Stimulated activated CD4-positive, alpha-beta T cell treated with anti-CD3 and anti-CD28 coated beads, Interleukin-4, amount 100 ng/mL, for 48 hours (primary cell): ENCODE results near the gene LMOD1.
A peak's percentile ranks its signal among the peaks of the same experiment; 100 is the strongest.
"Not testable (repeated sequence)": the region's sequence is repeated elsewhere in the genome, so short reads cannot be mapped to it uniquely, and the experiment has no call there.

Experiments used
- DNase-seq, 2 donors: peaks; one replicate each; pipeline ENCODE4 v3.0.0-alpha.2; 2020; ENCODE audit warnings: low read depth in 2 of 2

LMOD1 gene

DNA sequence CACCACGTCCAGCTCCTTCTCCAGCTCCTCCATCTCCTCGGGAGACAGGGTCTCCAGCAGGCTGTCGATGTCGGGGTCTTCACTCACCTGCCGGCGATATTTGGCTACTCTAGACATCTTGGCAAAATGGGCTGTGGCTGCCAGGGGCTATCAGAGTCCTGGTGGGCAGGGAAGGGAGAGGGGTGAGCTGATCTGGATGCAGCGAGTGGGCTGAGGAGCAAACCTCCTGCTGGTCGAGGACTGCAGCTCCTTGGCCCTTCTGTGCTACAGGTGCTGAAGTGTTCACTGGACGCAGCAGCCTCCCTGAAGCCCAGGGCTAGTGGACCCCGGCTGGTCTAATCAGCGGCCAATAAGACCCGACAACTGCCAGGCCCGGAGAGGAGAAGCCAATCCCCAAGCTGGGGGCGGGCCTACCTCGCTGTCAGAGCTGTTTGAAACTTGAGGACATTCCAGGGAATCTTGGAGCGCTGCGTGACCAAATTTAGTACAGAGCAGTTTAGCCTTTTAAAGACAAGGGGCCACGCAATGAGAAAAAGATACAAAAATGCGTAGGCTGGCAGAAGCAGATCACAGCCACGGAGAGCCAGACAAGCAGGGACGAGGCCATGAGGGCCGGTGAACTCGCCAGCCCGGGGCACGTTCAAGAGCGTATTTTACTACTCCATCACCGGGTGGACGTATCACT lies at the start of gene LMOD1:
LMOD1 (minus strand) TSS at position 325 of the 685 bp plus-strand sequence; CDS start at position 117, 208 bp downstream.
- DNase-seq = no peak

DNA sequence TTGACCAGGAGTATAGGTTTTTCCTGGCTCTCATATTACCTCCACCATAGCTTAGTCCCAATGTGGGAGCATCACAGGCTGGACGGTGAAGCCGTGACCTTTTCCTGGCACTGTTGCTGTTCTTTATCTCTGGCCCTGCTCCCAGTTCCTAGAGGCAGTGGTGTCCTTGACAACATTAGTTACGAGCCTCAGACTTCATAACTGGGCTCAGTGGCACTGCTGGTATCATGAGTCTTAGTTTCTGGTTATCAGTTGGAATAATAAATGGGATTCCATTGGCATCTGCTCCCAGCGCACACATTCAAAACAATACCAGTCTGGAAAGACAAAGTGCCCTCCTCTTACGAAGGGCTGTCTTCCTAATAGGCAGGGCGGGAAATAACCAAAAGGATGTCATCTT lies 44.1 kb upstream of the LMOD1 start:
- no peak for DNase-seq

DNA sequence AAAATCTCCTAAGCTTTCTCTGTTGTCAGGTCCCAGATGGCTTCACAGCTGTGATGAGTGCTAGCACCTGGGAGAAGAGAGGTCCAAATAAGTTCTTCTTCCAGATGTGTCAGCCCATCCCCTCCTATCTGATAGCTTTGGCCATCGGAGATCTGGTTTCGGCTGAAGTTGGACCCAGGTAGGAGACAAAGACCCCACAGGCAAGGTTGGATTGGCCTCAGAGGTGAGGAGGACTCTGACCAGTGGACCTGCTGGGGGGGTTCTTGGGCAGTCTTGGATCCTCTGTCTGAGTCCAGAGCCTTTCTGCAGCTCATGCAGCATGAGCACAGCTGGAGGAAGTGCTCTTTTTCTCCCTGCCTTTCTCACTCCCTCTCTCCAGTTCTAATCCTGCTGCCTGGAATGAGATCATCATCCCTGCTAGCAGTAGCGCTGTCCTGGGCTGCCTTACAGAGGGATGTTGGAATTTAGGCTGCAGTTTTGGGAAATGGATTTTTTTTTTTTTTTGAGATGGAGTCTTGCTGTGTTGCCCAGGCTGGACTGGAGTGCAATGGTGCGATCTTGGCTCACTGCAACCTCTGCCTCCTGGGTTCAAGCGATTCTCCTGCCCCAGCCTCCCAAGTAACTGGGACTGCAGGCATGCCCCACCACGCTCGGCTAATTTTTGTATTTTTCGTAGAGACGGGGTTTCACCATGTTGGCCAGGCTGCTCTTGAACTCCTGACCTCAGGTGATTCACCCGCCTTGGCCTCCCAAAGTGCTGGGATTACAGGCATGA lies 43.2 kb upstream of the LMOD1 start:
- no peak for DNase-seq

DNA sequence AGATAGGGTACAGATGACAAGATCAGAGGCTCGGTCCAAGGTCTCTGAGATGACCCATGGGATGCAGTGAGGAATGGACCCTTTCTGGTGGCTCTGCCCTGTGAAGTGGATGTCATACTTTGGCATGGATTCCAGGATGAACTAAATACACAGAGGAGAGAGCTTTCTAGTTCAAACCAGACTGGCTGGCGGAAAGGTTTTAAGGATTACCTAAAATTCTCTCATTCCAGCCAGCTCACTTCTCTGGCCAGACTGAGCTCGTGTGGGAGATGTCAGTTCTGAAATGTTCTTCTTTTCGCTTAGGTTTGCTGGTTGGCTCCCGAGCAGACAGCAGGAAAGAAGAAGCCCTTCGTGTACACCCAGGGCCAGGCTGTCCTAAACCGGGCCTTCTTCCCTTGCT lies 42.3 kb upstream of the LMOD1 start:
- no peak for DNase-seq

DNA sequence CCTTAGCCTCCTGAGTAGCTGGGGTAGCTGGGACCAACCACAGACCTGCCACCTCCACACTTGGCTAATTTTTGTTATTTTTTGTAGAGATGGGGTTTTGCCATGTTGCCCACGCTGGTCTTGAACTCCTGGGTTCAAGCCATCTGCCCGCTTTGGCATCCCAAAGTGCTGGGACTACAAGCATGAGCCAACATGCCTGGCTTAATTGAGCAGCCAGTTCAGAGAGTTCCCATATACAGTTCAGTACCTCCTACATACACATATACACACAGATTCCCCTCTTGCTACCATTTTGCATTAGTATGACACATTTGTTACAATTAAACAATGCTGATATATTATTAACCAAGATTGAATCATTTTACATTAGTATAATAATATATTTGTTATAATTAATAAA lies 39.0 kb upstream of the LMOD1 start:
- DNase-seq = no peak

DNA sequence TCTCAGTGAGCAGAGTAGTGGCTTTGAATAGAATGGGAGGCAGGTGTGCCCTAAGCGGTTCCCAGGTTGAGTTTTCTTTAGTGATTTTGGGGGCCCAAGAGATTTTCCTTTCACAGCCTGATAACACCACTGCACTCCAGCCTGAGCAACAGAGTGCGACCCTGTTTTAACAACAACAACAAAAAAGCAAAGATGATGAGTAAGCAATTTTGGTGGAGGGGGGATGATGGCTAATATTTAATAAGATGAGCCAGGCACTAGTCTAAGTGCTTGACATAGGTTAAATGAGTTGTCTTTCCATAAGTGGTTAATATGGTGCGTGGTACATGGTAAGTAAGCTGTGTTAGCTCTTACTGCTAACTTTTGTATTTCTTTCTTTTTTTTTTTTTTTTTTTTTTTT lies 38.1 kb upstream of the LMOD1 start:
- no peak for DNase-seq

DNA sequence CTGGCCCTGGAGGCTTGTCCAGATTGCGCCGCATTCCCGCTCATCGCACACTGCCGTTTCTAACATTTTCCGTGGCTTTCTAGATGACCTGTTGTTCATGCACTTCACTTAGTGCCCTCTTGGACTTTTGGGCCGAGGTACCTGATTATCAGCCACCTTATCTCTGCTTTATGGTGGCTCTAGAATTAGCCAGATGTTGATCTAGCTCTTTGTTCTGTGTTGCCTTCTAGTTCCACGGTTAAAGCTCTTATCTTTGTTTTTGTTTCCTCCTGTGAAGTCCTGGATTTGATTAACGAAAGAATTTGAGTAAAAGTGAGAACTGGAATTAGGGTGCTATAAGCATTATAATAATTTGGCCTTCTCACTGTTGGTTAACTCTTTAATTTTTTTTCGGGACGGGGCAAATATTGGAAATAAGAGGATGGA lies 37.0 kb upstream of the LMOD1 start:
- no peak for DNase-seq

DNA sequence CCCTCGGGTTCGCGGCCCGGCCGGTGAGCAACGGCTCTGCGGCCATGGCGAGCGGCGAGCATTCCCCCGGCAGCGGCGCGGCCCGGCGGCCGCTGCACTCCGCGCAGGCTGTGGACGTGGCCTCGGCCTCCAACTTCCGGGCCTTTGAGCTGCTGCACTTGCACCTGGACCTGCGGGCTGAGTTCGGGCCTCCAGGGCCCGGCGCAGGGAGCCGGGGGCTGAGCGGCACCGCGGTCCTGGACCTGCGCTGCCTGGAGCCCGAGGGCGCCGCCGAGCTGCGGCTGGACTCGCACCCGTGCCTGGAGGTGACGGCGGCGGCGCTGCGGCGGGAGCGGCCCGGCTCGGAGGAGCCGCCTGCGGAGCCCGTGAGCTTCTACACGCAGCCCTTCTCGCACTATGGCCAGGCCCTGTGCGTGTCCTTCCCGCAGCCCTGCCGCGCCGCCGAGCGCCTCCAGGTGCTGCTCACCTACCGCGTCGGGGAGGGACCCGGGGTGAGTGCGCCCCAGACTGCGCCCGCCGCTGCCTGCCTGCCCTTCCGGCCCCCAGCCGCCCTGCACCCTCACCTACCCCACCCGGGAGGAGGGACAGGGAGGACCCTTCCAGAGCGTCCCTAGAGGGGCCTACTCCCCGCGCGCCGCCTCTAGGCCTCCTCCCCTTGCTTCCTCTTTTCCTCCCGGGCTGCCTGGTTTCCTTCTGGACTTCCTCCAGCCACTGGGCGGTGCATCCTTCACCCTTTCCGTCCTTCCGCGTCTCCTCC lies 36.5 kb upstream of the LMOD1 start, which contains the start of gene RNPEP:
RNPEP (plus strand) TSS at position 26 of the 757 bp plus-strand sequence; CDS start at position 45, 19 bp downstream.
- DNase-seq = peak; percentile 30 to 39

DNA sequence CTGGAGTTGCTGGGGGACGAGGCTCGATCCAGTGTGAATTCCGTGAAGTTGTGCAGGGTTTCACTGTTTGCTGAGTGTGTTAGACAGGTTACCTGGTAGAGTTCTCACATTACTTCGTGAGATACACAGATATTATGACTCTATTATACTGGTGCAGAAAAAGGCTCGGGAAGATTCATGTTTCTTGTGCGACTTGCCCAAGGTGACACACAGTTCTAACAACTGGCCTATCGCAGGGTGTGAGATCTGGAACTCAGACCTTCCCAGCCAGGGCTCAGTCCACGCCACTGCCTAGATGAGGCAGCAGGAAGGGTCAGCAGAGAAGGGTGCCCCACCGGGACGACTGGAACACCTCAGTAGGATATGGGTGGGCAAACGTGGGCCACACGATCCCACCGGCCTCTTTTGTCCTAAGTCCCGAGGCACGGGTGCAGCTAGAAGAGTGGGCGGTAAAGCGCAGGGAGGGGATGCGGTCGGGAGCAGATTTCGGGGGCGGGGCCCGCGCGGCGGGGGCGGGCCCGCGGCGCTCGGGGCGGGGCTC lies 35.8 kb upstream of the LMOD1 start:
- peak; percentile 56 to 61 for DNase-seq

DNA sequence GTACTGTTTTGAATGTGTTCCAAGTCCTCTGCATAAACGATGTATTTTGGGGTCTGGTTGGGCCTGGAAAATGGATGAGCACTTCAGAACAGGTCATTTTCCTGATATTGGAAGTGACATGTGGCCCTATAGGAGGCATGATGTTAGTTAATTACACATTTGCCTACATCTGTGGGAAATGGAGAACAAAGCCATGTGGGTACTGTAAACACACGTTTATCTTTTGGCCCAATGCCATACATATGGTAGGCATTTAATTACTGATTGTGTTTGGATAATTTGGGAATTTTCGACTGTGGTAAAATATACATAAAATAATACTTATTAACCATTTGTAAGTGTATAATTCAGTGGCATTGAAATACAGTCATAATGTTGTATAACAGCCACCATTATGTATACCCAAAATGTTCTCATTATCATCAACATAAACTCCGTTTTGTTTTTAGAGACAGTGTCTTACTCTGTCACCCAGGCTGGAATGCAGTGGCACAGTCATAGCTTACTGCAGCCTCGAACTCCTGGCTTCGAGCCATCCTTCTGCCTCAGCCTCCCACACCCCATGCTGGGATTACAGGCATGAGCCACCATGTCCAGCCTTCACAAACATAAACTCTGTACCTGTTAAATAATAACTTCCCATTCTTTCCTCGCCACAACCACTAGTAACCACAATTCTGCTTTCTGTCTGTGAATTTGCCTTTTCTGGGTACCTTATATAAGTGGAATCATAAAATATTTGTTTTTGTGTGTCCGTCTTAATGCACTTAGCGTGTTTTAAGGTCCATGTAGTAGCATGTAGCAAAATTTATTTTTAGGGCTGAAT lies 24.2 kb upstream of the LMOD1 start:
- no peak for DNase-seq

DNA sequence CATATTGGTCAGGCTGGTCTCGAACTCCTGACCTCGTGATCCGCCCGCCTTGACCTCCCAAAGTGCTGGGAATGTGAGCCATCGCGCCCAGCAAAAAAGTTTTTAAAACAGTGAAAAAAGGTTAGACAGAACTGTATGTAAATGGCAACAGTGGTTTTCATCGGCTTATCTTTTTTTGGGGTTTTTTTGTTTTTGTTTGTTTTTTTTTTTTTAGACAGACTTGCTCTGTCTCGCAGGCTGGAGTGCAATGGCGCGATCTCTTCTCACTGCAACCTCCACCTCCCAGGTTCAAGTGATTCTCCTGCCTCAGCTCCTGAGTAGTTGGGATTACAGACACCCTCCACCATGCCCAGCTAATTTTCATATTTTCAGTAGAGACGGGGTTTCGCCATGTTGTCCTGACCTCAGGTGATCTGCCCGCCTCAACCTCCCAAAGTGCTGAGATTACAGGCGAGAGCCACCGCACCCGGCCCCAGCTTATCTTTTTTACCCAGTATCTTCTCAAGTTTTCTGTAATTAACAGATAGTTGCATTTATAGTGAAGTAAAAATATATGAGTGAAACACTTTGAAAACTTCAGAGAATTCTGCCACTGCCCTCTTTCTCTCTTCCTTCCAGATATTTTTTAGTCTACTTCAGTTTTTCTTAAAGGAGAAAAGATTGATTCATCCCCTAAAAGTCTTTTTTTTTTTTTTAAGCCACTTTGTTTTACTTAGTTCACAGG lies 22.0 kb upstream of the LMOD1 start:
- DNase-seq = no peak

DNA sequence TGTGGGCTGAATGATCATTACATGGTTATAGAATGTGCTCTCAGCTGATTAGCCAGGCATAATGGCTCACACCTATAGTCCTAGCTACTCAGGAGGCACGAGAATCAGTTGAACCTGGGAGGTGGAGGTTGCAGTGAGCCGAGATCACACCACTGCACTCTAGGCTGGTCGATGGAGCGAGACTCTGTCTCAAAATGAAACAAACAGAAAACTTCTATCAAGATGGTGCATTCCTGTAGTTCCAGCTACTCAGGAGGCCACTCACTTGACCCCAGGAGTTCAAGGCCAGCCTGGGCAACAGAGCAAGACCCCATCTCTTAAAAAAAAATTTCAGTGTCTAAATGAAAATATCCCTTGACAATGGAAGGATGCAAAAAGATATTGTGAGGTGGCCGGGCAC lies 19.8 kb upstream of the LMOD1 start:
- no peak for DNase-seq

DNA sequence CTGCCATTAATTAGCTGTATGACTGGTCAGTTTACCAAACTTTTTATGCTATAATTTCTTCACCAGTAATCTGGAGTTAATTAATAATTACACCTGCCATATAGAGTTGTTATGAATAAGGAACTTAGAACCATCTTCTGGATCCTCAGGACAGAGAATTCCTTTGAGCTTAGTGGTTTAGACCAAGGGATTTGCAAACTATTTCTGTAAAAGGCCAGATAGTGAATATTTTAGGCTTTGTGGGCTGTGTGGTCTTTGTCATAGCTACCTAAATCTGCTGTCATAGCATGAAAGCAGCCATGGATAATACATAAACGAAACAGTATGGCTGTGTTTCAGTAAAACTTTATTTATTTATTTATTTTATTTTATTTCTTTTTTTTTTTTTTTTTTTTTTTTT lies 17.9 kb upstream of the LMOD1 start:
- no peak for DNase-seq

DNA sequence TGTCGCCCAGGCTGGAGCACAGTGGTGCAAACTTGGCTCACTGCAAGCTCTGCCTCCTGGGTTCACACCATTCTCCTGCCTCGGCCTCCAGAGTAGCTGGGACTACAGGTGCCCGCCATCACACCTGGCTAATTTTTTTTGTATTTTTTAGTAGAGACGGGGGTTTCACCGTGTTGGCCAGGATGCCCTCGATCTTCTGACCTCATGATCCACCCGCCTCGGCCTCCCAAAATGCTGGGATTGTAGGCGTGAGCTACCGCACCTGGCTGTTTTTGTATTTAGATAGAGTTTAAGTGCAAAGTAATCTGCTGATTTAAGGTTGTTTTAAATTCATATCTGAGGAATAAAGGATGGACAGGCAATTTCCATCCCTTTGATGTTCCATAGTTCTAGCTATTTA lies 16.0 kb upstream of the LMOD1 start:
- DNase-seq = not testable (repeated sequence)

DNA sequence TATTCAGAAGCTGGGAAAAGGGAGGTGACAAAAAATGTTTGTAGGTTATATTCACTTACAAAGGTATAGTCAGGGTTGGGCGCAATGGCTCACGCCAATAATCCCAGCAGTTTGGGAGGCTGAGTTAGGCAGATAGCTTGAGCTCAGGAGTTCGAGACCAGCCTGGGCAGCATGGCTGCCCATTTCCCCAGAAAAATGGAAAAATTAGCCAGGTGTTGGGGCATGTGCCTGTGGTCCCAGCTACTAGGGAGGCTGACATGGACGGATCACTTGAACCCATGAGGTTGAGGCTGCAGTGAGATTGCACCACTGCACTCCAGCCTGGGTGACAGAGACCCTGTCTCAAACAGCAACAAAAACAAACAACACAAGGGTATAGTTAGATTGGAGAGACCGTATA lies 12.0 kb upstream of the LMOD1 start:
- no peak for DNase-seq

DNA sequence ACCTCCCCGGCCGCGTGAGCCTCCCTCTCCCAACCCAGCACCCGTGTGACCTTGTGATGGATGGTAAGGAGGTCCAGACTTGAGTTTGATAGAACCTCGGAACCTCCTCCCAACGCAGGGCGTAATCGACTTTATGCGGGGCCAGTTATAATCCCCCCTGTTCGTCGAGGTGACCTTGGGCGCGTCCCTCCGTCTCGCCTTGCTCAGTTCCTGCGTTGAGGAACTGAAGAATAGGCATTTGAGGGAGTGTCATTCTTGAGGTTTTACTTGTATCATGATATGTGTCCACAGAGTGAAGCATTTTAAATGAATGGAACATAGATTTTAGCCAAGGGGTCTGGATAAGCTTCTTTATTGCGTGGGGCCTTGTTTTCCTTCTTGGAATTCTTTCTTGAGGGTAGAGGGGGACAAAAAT lies 9.4 kb upstream of the LMOD1 start:
- DNase-seq = no peak

DNA sequence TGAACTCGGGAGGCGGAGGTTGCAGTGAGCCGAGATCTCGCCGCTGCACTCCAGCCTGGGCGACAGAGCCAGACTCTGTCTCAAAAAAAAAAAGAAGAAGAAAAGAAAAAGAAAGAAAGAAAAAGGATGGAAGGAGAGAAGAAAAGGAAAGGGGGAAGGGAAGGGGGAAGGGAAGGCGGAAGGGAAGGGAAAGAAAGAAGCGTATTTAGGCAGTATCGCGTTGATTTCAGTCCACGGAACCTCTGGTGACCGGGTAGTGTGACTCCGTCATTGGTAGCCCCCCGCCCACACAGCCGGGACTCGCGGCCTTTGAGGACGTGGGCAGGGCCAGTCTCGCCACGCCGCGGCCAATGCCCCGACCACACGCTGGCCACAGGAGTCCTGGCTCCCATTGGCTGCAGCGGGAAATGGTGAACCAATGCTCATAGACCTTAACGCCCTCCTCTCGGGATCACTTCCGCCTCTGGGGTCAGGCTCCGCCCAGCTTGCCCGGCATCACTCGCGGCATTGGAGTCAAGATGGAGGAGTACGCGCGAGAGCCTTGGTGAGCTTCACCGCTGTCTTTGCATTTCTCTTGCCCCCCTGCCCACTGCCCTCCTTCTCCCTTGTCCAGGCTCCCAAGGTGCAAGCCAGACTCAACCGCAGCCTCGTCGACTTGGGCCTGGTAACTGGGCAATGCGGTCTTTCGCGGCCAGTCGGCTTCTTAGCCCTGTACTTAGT lies 8.8 kb upstream of the LMOD1 start, which contains the start of gene TIMM17A:
TIMM17A (plus strand) TSS at position 495 of the 720 bp plus-strand sequence; CDS start at position 519, 24 bp downstream.
- peak; percentile 85 to 95 for DNase-seq

DNA sequence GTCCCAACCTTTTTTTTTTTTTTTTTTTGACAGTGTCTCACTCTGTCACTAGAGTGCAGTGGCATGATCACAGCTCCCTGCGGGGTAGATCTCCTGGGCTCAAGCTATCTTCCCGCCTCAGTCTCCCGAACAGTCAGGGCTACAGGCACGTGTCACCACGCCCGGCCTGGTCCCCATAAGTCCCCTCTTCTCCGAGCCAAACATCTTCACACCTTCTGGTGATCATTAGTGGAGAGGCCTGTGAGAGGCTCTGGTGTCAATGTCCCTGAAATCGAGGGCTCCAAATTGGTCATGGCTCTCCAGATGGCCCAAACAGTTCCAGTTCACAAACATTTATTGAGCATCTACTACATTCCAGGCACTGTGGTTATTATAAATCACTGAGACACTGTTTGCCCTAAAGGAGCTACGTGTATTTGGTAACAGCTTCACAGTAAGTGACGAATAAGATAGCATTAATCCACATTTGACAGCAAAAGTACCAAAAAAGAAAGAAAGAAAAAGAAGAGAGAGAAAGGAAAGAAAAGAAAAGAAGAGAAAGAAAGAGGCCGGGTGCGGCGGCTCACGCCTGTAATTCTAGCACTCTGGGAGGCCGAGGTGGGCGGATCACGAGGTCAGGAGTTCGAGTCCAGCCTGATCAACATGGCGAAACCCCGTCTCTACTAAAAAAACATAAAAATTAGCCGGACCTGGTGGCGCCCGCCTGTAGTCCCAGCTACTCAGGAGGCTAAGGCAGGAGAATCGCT lies 8.1 kb upstream of the LMOD1 start:
- DNase-seq = no peak

DNA sequence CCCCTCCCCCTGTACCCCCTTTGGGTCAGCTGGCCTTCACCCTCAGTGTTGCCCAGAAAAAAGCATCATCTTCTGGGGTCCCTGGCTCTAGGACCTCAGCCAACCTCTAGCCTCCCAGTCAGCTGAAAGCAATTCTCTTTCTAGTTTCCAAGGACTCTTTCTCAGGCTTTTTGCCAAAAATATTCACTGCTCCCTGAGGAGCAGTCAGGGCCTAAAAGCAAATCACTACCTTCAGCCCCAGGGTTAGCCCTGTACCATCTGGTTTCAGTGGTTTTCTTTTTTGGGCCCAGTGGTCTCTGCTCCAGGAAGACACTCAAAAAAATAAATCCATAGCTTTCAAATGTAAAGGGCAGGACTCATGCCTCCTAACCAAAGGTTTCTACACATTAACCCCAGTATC lies 3.1 kb upstream of the LMOD1 start:
- no peak for DNase-seq
